ENCODE data around the gene TGFB1. TPM values are rescaled to one million over a fixed set of nuclear protein-coding genes. Genes with fewer than 3 reads are reported as not detected.

The TGFB1 gene
- total and polyA plus RNA-seq, 9 of the 15 experiments (the other 6 are each of a cell fraction or from before 2014, with no cell fraction given): 0.24 to 159 (median 17.2) TPM

- TF ChIP-seq REST (IDR thresholded peaks at IDR 0.05; ENCODE audit: borderline replicate concordance) (peak; percentile 40; the same call in 1 of the 2 replicates), REST (CRISPR knock-in tag; IDR thresholded peaks at IDR 0.05; ENCODE audit: low read depth) (no peak), MNT (conservative IDR thresholded peaks at IDR 0.05) (peak in 1 of 2 experiments; percentile 45; a peak in 1 of 4 replicates), USF1 (CRISPR knock-in tag; IDR thresholded peaks at IDR 0.05) (no peak), ID3 (CRISPR knock-in tag; IDR thresholded peaks at IDR 0.05) (no peak), ID3 (tag; IDR thresholded peaks at IDR 0.05) (peak; percentile 20; the same call in 1 of the 2 replicates), ZNF384 (IDR thresholded peaks at IDR 0.05; ENCODE audit: low read depth, low read length) (0 out of 2 replicates have a peak, but pooled peaks have one; percentile 6), MLLT1 (IDR thresholded peaks at IDR 0.05) (peak in 1 of 2 experiments; percentile 81; a peak in 2 of 4 replicates), ZBTB11 (CRISPR knock-in tag; IDR thresholded peaks at IDR 0.05) (peak in 1 of 3 experiments; percentile 13; a peak in 1 of 6 replicates)
These were observed 32.0 kb downstream of the TGFB1 start (continued) for GRCh38 chr19:41321600-41322270.
